GM04503 (cell line): ENCODE measurements around the gene AK4.

Experiments used
- DNase-seq: peaks from one replicate; pipeline ENCODE4 v3.0.0-alpha.2; 2012; ENCODE audit warnings: low read depth

AK4 gene

GRCh38 chr1:65176591-65176990 lies 28.6 kb downstream of the AK4 start:
- DNase-seq, result no peak

- no peak for DNase-seq
Measured at GRCh38 chr1:65177457-65177856, 29.5 kb downstream of the AK4 start.

GRCh38 chr1:65178235-65178634 lies 30.2 kb downstream of the AK4 start:
- no peak for DNase-seq

- DNase-seq, result no peak
Measured at GRCh38 chr1:65179148-65179547, 31.1 kb downstream of the AK4 start.

GRCh38 chr1:65180977-65181376 lies 33.0 kb downstream of the AK4 start:
- no peak for DNase-seq

- DNase-seq, result no peak
Measured at GRCh38 chr1:65182658-65183268, 34.8 kb downstream of the AK4 start.

- DNase-seq, result no peak
Measured at GRCh38 chr1:65189576-65190115, 41.6 kb downstream of the AK4 start.

GRCh38 chr1:65190229-65190628 lies 42.2 kb downstream of the AK4 start:
- DNase-seq, result no peak

GRCh38 chr1:65193129-65193695 lies 45.2 kb downstream of the AK4 start:
- no peak for DNase-seq

- DNase-seq, result no peak
Measured at GRCh38 chr1:65195495-65196417, 47.8 kb downstream of the AK4 start.

GRCh38 chr1:65196926-65197325 lies 48.9 kb downstream of the AK4 start:
- no peak for DNase-seq

GRCh38 chr1:65197636-65198035 lies 49.6 kb downstream of the AK4 start:
- DNase-seq, result no peak

GRCh38 chr1:65198096-65198495 lies 50.1 kb downstream of the AK4 start:
- no peak for DNase-seq

- no peak for DNase-seq
Measured at GRCh38 chr1:65200411-65200810, 52.4 kb downstream of the AK4 start.

- no peak for DNase-seq
Measured at GRCh38 chr1:65206836-65207235, 58.8 kb downstream of the AK4 start.

- no peak for DNase-seq
Measured at GRCh38 chr1:65207317-65207716, 59.3 kb downstream of the AK4 start.

GRCh38 chr1:65208563-65208973 lies 60.6 kb downstream of the AK4 start:
- DNase-seq, result no peak

- DNase-seq, result no peak
Measured at GRCh38 chr1:65209005-65209885, 61.2 kb downstream of the AK4 start.

- DNase-seq, result no peak
Measured at GRCh38 chr1:65210325-65210724, 62.3 kb downstream of the AK4 start.

GRCh38 chr1:65211331-65211730 lies 63.3 kb downstream of the AK4 start:
- no peak for DNase-seq

GRCh38 chr1:65213271-65214023 lies 65.4 kb downstream of the AK4 start:
- DNase-seq, result no peak
